ENCODE data around the gene PVALB.

GRCh38 chr22:36768616-36769015 is 48.2 kb downstream of the PVALB start:
- no peak for TF ChIP-seq CTCF (IDR thresholded peaks at IDR 0.05; ENCODE audit: low read depth, low read length, poor library complexity, severe bottlenecking)
- TF ChIP-seq EZH2phosphoT487 (IDR thresholded peaks at IDR 0.05; ENCODE audit: borderline replicate concordance, low read length), result no peak
